Stimulated activated CD4-positive, alpha-beta T cell treated with anti-CD3 and anti-CD28 coated beads, Interleukin-15, amount 100 ng/mL, for 48 hours (primary cell): ENCODE data around the gene MIDN.
A peak's percentile ranks its signal among the peaks of the same experiment; 100 is the strongest.

Experiments used
- DNase-seq, 2 donors: peaks; one replicate each; pipeline ENCODE4 v3.0.0-alpha.2; 2020; ENCODE audit warnings: low read depth in 2 of 2

The MIDN gene

GRCh38 chr19:1232652-1233072 lies 15.7 kb upstream of the MIDN start:
- no peak for DNase-seq

- no peak for DNase-seq
Observed at GRCh38 chr19:1233115-1233667, 15.2 kb upstream of the MIDN start.

- no peak for DNase-seq
Observed at GRCh38 chr19:1234051-1234954, 14.1 kb upstream of the MIDN start.

- DNase-seq = no peak
Observed at GRCh38 chr19:1234955-1235380, 13.4 kb upstream of the MIDN start.

GRCh38 chr19:1235625-1236538 lies 12.5 kb upstream of the MIDN start:
- DNase-seq = no peak

- no peak for DNase-seq
Observed at GRCh38 chr19:1236576-1236975, 11.8 kb upstream of the MIDN start.

- DNase-seq = no peak
Observed at GRCh38 chr19:1237027-1237659, 11.2 kb upstream of the MIDN start.

GRCh38 chr19:1237754-1238368 lies 10.5 kb upstream of the MIDN start, which contains the start of gene CBARP:
Gene CBARP (minus strand): TSS chr19:1238005. CDS start chr19:1236100, 1,905 bp downstream.
- no peak for DNase-seq

GRCh38 chr19:1238369-1239303 lies 9.7 kb upstream of the MIDN start:
- no peak for DNase-seq

GRCh38 chr19:1239420-1239795 lies 9.0 kb upstream of the MIDN start:
- no peak for DNase-seq

GRCh38 chr19:1239796-1240737 lies 8.3 kb upstream of the MIDN start:
- DNase-seq = peak; percentile 84 to 96

GRCh38 chr19:1240925-1241324 lies 7.5 kb upstream of the MIDN start:
- DNase-seq = no peak

GRCh38 chr19:1241417-1242095 lies 6.8 kb upstream of the MIDN start, which contains the start of gene ATP5F1D:
Gene ATP5F1D (plus strand): TSS chr19:1241751. CDS start chr19:1241851, 100 bp downstream.
- peak; percentile 86 to 96 for DNase-seq

- peak in 1 of 2 donors; percentile 87 for DNase-seq
Observed at GRCh38 chr19:1243768-1244692, 4.4 kb upstream of the MIDN start.

GRCh38 chr19:1244693-1245451 lies 3.5 kb upstream of the MIDN start:
- DNase-seq = no peak
